Breast epithelium (tissue), 3 donors: Measurements from ENCODE around the gene PPARA.

Experiments
- CTCF ChIP-seq, 3 donors: fragments of 450-650 bp; IDR thresholded peaks; one replicate each; pipeline ENCODE4 v1.5.1; 2016 to 2017; ENCODE audit warnings: antibody characterized with exemption in 3 of 3, mild to moderate bottlenecking in 3 of 3, moderate library complexity in 3 of 3
- POLR2A ChIP-seq: fragments of 450-650 bp; IDR thresholded peaks from one replicate; pipeline ENCODE4 v1.6.1; 2016; ENCODE audit warnings: antibody characterized with exemption, mild to moderate bottlenecking, moderate library complexity
- POLR2AphosphoS5 ChIP-seq, 3 donors: sonication (generic); formaldehyde crosslinking; IDR thresholded peaks; one replicate each; pipeline ENCODE4 v1.6.1; 2017; ENCODE audit warnings: antibody characterized with exemption in 3 of 3

DNA sequence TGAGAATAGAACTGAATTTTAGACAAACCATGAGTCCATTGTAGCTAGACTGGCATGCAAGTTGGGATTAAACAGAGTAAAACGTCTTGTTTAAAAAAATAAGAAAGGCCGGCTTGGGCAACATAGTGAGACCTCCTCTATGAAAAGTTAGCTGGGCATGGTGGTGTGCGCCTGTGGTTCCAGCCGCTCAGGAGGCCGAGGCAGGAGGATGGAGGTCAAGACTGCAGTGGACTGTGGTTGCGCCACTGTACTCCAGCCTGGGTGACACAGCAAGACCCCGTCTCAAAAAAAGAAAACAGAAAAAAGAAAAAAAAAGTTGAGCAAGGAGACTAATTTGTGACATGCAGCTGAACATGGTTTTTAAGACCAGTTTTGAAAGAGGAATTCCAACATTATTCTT lies 76.3 kb downstream of the PPARA start:
- TF ChIP-seq POLR2A (no peak), CTCF (IDR thresholded peaks at IDR 0.05) (no peak), POLR2AphosphoS5 (IDR thresholded peaks at IDR 0.05) (no peak)
